Caco-2 (cell line): ENCODE measurements around the gene FKBP1A. TPM values are rescaled to one million over a fixed set of nuclear protein-coding genes. Genes with fewer than 3 reads are reported as not detected.
"Not testable (repeated sequence)": the region's sequence is repeated elsewhere in the genome, so short reads cannot be mapped to it uniquely, and the experiment has no call there.

Experiments used
- BruUV-seq: library from RNA; stranded (reverse); fragments of 400-500 nt; replicated peaks from 2 replicates; lab custom pipeline; 2021; lab: Mats Ljungman, UMichigan
- CTCF ChIA-PET: fragments of 300-600 bp; sonication (Branson Sonifier 250); formaldehyde crosslinking; loops from one replicate; lab custom pipeline; 2022; ENCODE audit warnings: antibody characterized with exemption; lab: Charles Lee
- POLR2A ChIA-PET: fragments of 300-600 bp; sonication (Branson Sonifier 250); formaldehyde crosslinking; loops from one replicate; lab custom pipeline; 2022; ENCODE audit warnings: antibody characterized with exemption; lab: Charles Lee
- DNase-seq, 2 experiments: peaks; one replicate each; pipeline versions ENCODE4 v3.0.0 to v3.0.0-alpha.2; 2020 to 2022
- H3K27me3 ChIP-seq: replicated peaks from 2 replicates; pipeline ENCODE4 v1.6.0; 2011; ENCODE audit warnings: low read length; ENCODE audit not compliant: control insufficient read depth, insufficient read depth
- H3K36me3 ChIP-seq: 2 replicates; pipeline ENCODE4 v1.5.1; 2011; ENCODE audit warnings: low read length; ENCODE audit not compliant: control insufficient read depth, insufficient read depth
- H3K4me1 ChIP-seq: fragments of 250-450 bp; sonication (Bioruptor Pico); 2 replicates; pipeline ENCODE4 v1.5.1; 2020; ENCODE audit warnings: mild to moderate bottlenecking
- H3K4me3 ChIP-seq: 2 replicates; pipeline ENCODE4 v1.5.1; 2011; ENCODE audit warnings: low read depth, mild to moderate bottlenecking, control low read depth, low read length
- H3K9me3 ChIP-seq: fragments of 250-450 bp; sonication (Bioruptor Pico); 2 replicates; pipeline ENCODE4 v1.5.1; 2020; ENCODE audit warnings: mild to moderate bottlenecking, moderate library complexity
- H3K27ac Mint-ChIP-seq: one replicate; pipeline ENCODE4 v1.8.0; 2022; ENCODE audit warnings: mixed read lengths; ENCODE audit not compliant: unreplicated experiment
- H3K27me3 Mint-ChIP-seq: one replicate; pipeline ENCODE4 v1.8.0; 2022; ENCODE audit warnings: mixed read lengths; ENCODE audit not compliant: insufficient read depth, unreplicated experiment
- H3K36me3 Mint-ChIP-seq: one replicate; pipeline ENCODE4 v1.8.0; 2022; ENCODE audit warnings: mild to moderate bottlenecking, mixed read lengths; ENCODE audit not compliant: insufficient read depth, unreplicated experiment
- H3K4me1 Mint-ChIP-seq: one replicate; pipeline ENCODE4 v1.8.0; 2022; ENCODE audit warnings: low read depth, mixed read lengths; ENCODE audit not compliant: unreplicated experiment
- H3K4me3 Mint-ChIP-seq: one replicate; pipeline ENCODE4 v1.8.0; 2022; ENCODE audit warnings: mild to moderate bottlenecking, moderate library complexity, mixed read lengths; ENCODE audit not compliant: unreplicated experiment
- H3K9me3 Mint-ChIP-seq: one replicate; pipeline ENCODE4 v1.8.0; 2022; ENCODE audit warnings: mixed read lengths; ENCODE audit not compliant: unreplicated experiment
- intact Hi-C: fragments of 100-400 bp; cut with micrococcal nuclease; formaldehyde crosslinking; loops from one replicate; pipeline ENCODE4 v1.10.0; 2022; ENCODE audit not compliant: unreplicated experiment
- total RNA-seq: library from RNA; stranded (reverse); gene quantifications from 2 replicates; pipeline ENCODE4 v1.2.3, GENCODE V29; 2022
- TF ChIP-seq, protein P1 (sequence below), 2 experiments: fragments of 200-600 bp in 1 of 2; IDR thresholded peaks; 1 replicate in 1 of 2; 2 replicates in 1 of 2; pipeline versions ENCODE4 v1.5.1 to v1.8.0; 2011 to 2022; ENCODE audit warnings: antibody characterized with exemption in 1 of 2, control low read depth in 1 of 2, inconsistent platforms in 1 of 2, low read depth in 1 of 2, low read length in 1 of 2, mild to moderate bottlenecking in 1 of 2, moderate library complexity in 1 of 2; ENCODE audit not compliant: insufficient read depth in 1 of 2, severe bottlenecking in 1 of 2, unreplicated experiment in 1 of 2

Gene FKBP1A
- total RNA-seq, 1 experiment from 2014 or later, result 220 TPM

DNA sequence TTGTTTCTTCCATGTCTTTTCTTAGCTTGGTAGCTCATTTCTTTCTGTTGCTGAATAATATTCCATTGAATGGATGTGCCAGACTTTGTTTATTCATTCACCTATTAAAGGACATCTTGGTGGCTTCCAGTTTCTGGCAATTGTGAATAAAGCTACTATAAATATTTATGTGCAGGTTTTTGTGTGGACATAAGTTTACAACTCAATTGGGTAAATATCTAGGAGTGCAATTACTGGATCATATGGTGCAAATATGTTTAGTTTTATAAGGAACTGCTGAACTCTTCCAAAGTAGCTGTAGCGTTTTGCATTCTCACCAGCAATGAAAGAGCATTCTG is 47.1 kb downstream of the FKBP1A start:
- Mint-ChIP-seq H3K27ac (no peak overlapping the region), H3K27me3 (no peaks in the 10 kb centered on the region), H3K4me1 (no peaks in the 10 kb centered on the region), H3K4me3 (no peak overlapping the region), H3K9me3 (no peaks in the 10 kb centered on the region), H3K36me3 (peaks cover 4% of the 10 kb centered on the region)
- POLR2A ChIA-PET, result no interaction called here
- TF ChIP-seq, protein P1, sequence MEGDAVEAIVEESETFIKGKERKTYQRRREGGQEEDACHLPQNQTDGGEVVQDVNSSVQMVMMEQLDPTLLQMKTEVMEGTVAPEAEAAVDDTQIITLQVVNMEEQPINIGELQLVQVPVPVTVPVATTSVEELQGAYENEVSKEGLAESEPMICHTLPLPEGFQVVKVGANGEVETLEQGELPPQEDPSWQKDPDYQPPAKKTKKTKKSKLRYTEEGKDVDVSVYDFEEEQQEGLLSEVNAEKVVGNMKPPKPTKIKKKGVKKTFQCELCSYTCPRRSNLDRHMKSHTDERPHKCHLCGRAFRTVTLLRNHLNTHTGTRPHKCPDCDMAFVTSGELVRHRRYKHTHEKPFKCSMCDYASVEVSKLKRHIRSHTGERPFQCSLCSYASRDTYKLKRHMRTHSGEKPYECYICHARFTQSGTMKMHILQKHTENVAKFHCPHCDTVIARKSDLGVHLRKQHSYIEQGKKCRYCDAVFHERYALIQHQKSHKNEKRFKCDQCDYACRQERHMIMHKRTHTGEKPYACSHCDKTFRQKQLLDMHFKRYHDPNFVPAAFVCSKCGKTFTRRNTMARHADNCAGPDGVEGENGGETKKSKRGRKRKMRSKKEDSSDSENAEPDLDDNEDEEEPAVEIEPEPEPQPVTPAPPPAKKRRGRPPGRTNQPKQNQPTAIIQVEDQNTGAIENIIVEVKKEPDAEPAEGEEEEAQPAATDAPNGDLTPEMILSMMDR (IDR thresholded peaks at IDR 0.05; ENCODE audit: insufficient read depth in 1 of 2, low read depth in 1 of 2, low read length in 1 of 2, severe bottlenecking in 1 of 2, unreplicated experiment in 1 of 2), result no peak
- DNase-seq, result no peak
- H3K36me3 ChIP-seq, result no peaks in the 10 kb centered on the region; the same call in 1 of the 2 replicates
- no TSS peak for BruUV-seq
- CTCF ChIA-PET, result no interaction called here
- no peaks in the 10 kb centered on the region for H3K27me3 ChIP-seq
- peaks cover 24% of the 10 kb centered on the region; the same call in 1 of the 2 replicates for H3K9me3 ChIP-seq
- H3K4me3 ChIP-seq, result no peak overlapping the region
- H3K4me1 ChIP-seq, result no peaks in the 10 kb centered on the region
- intact Hi-C loops, result no loop called here

DNA sequence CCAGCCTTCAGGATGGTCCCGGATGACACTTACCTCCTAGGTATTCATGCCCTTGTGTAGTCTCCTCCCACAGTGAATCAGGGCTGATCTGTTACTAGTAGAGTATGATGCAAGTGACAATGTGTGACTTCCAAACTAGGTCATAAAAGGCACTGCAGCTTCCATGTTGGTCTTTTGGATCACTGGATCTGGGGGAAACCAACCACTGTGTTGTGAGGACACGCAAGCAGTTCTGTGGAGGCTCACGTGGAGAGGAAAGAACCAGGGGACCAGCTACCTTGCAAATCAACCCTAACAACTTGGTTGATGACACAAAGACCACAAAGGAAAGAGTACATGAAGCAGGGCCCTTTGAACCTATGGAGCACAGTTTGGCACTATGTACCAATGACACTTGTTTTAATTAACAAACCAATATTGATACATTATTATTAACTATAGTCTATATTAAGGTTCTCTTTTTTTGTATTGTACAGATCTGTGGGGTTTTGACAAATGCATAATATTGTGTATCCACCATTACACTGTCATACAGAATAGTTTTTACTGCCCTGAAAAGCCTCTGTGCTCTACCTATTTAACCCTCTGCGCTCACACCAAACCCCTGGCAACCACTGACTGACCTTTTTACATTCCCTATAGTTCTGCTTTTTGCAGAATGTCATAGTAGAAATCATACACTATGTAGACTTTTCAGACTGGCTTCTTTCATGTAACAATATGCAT is 47.7 kb downstream of the FKBP1A start:
- no peaks in the 10 kb centered on the region for H3K36me3 Mint-ChIP-seq
- peaks cover 24% of the 10 kb centered on the region; the same call in 1 of the 2 replicates for H3K9me3 ChIP-seq
- H3K9me3 Mint-ChIP-seq, result no peaks in the 10 kb centered on the region
- TF ChIP-seq, protein P1 (IDR thresholded peaks at IDR 0.05; ENCODE audit: insufficient read depth in 1 of 2, low read depth in 1 of 2, low read length in 1 of 2, severe bottlenecking in 1 of 2, unreplicated experiment in 1 of 2), result no peak
- H3K4me3 ChIP-seq, result no peak overlapping the region
- no peaks in the 10 kb centered on the region for H3K27me3 ChIP-seq
- H3K27me3 Mint-ChIP-seq, result no peaks in the 10 kb centered on the region
- no peaks in the 10 kb centered on the region for H3K4me1 Mint-ChIP-seq
- H3K36me3 ChIP-seq, result no peaks in the 10 kb centered on the region; the same call in 1 of the 2 replicates
- H3K4me1 ChIP-seq, result peaks cover under 1% of the 10 kb centered on the region; the same call in 1 of the 2 replicates
- ChIA-PET CTCF (interaction anchor here (0.5 kb wide), 1 partner anchor 47 kb away, joined by 3 read pairs; no protein-coding TSS in a partner anchor), POLR2A (no interaction called here)
- no peak overlapping the region for H3K27ac Mint-ChIP-seq
- no peak for DNase-seq
- intact Hi-C loops, result no loop called here
- H3K4me3 Mint-ChIP-seq, result no peak overlapping the region
- no TSS peak for BruUV-seq

DNA sequence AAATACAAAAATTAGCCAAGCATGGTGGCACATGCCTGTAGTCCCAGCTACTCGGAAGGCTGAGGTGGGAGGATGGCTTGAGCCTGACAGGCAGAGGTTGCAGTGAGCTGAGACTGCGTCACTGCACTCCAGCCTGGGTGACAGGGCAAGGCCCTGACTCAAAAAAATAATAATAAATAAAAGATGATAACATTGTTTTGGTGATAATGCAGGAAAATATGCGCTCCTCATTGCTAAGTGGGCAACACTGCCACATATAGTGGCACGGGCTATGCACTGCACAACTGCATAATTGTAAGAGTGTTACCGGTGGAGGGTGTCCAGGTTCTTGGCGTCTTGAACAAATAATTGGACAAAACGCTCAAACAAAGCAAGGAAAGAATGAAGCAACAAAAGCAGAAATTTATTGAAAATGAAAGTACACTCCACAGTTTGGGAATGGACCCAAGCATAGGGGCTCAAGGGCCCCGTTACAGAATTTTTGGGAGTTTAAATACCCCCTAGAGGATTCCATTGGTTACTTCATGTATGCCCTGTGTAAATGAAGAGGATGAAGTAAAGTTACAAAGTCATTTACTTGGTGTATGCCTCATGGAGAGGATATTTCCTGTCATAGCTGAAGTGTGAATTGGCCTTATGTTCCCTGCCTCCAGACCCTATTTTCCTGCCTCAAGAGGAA is 49.3 kb downstream of the FKBP1A start:
- intact Hi-C loops, H3K27me3 Mint-ChIP-seq, H3K36me3 ChIP-seq, H3K4me3 Mint-ChIP-seq, CTCF ChIA-PET, H3K9me3 Mint-ChIP-seq, POLR2A ChIA-PET, H3K36me3 Mint-ChIP-seq, H3K4me1 ChIP-seq, BruUV-seq, H3K4me3 ChIP-seq, DNase-seq, H3K4me1 Mint-ChIP-seq, H3K27ac Mint-ChIP-seq, H3K27me3 ChIP-seq: not testable (repeated sequence)
- peaks cover 18% of the 10 kb centered on the region; the same call in 1 of the 2 replicates for H3K9me3 ChIP-seq
- TF ChIP-seq, protein P1 (IDR thresholded peaks at IDR 0.05; ENCODE audit: insufficient read depth in 1 of 2, low read depth in 1 of 2, low read length in 1 of 2, severe bottlenecking in 1 of 2, unreplicated experiment in 1 of 2), result peak in 1 of 2 experiments; percentile 21
